WERI-Rb-1 (cell line): Measurements from ENCODE around the gene ZNF219.

Experiments
- DNase-seq: peaks from one replicate; pipeline ENCODE4 v3.0.0-alpha.2; 2020
- H3K27ac ChIP-seq: fragments of 250-450 bp; sonication (Bioruptor Pico); 2 replicates; pipeline ENCODE4 v1.5.1; 2020; ENCODE audit warnings: mild to moderate bottlenecking, moderate library complexity
- H3K27me3 ChIP-seq: fragments of 250-450 bp; sonication (Bioruptor Pico); 2 replicates; pipeline ENCODE4 v1.5.1; 2021; ENCODE audit warnings: mild to moderate bottlenecking, low read depth, moderate library complexity; ENCODE audit not compliant: insufficient read depth, severe bottlenecking
- H3K36me3 ChIP-seq: fragments of 250-450 bp; sonication (Bioruptor Pico); 2 replicates; pipeline ENCODE4 v1.5.1; 2020; ENCODE audit warnings: mild to moderate bottlenecking, moderate library complexity
- H3K4me3 ChIP-seq: 2 replicates; pipeline ENCODE4 v1.5.1; 2011; ENCODE audit warnings: low read depth, mild to moderate bottlenecking, control low read depth, low read length
- H3K9me3 ChIP-seq: fragments of 250-450 bp; sonication (Bioruptor Pico); 2 replicates; pipeline ENCODE4 v1.5.1; 2021; ENCODE audit warnings: mild to moderate bottlenecking, moderate library complexity; ENCODE audit not compliant: severe bottlenecking
- TF ChIP-seq, protein P1 (sequence below): IDR thresholded peaks from 2 replicates; pipeline ENCODE4 v1.5.1; 2011; ENCODE audit warnings: low read depth, mild to moderate bottlenecking, control low read depth, inconsistent platforms, low read length

ZNF219 gene

DNA sequence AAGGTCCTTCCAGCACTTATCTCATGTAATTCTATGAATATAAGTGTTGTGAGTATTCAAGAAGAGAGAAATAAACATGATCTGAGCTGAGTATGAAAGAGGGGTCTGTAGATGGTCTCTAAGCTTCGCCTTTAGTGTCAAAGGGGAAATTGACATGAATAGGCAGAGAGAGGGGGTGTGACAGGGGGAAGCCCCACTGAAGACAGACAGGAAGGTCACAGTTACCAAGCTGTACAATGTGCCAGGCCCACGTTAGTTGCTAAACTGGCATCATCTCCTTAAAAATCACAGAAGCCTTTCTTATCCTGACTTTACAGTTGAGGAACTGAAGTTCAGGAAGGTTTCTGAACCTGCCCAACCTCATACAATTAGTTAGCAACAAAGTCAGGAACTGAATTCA lies 20.8 kb downstream of the ZNF219 start:
- TF ChIP-seq, protein P1, sequence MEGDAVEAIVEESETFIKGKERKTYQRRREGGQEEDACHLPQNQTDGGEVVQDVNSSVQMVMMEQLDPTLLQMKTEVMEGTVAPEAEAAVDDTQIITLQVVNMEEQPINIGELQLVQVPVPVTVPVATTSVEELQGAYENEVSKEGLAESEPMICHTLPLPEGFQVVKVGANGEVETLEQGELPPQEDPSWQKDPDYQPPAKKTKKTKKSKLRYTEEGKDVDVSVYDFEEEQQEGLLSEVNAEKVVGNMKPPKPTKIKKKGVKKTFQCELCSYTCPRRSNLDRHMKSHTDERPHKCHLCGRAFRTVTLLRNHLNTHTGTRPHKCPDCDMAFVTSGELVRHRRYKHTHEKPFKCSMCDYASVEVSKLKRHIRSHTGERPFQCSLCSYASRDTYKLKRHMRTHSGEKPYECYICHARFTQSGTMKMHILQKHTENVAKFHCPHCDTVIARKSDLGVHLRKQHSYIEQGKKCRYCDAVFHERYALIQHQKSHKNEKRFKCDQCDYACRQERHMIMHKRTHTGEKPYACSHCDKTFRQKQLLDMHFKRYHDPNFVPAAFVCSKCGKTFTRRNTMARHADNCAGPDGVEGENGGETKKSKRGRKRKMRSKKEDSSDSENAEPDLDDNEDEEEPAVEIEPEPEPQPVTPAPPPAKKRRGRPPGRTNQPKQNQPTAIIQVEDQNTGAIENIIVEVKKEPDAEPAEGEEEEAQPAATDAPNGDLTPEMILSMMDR = no peak
- DNase-seq = no peak
- Histone ChIP-seq H3K9me3 (no peaks in the 10 kb centered on the region), H3K27me3 (no peaks in the 10 kb centered on the region), H3K4me3 (no peak overlapping the region), H3K27ac (no peak overlapping the region), H3K36me3 (peaks cover 44% of the 10 kb centered on the region)

DNA sequence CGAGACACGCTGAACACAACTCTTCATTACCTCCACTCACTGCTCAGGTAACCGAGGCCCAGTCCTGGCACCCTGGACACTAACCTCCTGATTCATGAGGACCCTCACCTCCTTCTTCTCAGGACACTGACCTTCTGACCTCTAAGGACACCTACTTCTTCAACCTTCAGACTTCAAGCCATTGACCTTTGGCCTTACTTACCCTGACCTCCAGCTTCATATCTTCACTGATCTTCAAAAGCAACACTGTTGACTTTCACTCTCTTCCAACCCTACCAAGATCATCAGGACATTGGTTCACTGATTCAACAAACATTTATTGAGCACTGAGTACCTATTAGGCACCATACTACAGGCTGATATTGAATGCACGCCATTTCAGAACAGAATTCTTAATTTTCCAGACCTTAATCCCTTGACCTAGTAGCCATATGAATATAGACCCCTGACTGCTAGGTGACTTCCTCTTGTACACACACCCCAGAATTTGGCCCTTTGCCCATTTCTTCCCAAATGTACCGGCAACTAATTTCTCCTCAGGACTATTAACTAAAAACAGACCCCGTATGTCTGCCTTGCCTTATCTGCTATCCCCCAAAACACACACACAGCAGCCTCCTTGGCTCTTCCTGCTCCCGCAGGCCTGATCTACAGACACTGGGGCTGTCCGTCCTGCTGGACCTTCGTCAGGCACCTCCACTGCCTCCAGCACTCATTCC lies 22.6 kb downstream of the ZNF219 start:
- H3K27ac ChIP-seq = no peak overlapping the region
- H3K36me3 ChIP-seq = peaks cover 37% of the 10 kb centered on the region
- no peaks in the 10 kb centered on the region for H3K9me3 ChIP-seq
- DNase-seq = no peak
- TF ChIP-seq, protein P1 = no peak
- no peak overlapping the region for H3K4me3 ChIP-seq
- H3K27me3 ChIP-seq = no peaks in the 10 kb centered on the region

DNA sequence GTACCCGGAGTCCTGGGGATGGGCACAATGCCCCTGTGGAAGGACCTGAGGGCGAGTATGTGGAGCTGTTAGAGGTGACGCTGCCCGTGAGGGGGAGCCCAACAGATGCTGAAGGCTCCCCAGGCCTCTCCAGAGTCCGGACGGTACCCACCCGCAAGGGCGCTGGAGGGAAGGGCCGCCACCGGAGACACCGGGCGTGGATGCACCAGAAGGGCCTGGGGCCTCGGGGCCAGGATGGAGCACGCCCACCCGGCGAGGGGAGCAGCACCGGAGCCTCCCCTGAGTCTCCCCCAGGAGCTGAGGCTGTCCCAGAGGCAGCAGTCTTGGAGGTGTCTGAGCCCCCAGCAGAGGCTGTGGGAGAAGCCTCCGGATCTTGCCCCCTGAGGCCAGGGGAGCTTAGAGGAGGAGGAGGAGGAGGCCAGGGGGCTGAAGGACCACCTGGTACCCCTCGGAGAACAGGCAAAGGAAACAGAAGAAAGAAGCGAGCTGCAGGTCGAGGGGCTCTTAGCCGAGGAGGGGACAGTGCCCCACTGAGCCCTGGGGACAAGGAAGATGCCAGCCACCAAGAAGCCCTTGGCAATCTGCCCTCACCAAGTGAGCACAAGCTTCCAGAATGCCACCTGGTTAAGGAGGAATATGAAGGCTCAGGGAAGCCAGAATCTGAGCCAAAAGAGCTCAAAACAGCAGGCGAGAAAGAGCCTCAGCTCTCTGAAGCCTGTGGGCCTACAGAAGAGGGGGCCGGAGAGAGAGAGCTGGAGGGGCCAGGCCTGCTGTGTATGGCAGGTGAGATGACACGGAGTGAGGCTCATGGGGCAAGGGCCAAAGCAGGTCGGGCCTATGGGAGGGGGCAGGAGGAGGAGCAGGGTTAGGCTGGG lies 23.8 kb downstream of the ZNF219 start:
- H3K4me3 ChIP-seq = no peak overlapping the region
- H3K9me3 ChIP-seq = no peaks in the 10 kb centered on the region
- TF ChIP-seq, protein P1 = no peak
- H3K27ac ChIP-seq = no peak overlapping the region
- DNase-seq = no peak
- H3K36me3 ChIP-seq = peaks cover 35% of the 10 kb centered on the region
- H3K27me3 ChIP-seq = no peaks in the 10 kb centered on the region

DNA sequence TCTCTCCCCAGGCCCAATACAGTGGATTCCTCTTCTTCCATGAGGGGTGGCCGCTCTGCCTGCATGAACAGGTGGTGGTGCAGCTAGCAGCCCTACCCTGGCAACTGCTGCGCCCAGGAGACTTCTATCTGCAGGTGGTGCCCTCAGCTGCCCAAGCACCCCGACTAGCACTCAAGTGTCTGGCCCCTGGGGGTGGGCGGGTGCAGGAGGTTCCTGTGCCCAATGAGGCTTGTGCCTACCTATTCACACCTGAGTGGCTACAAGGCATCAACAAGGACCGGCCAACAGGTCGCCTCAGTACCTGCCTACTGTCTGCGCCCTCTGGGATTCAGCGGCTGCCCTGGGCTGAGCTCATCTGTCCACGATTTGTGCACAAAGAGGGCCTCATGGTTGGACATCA lies 24.5 kb downstream of the ZNF219 start:
- Histone ChIP-seq H3K27me3 (no peaks in the 10 kb centered on the region), H3K4me3 (no peak overlapping the region), H3K9me3 (no peaks in the 10 kb centered on the region), H3K36me3 (peaks cover 32% of the 10 kb centered on the region), H3K27ac (no peak overlapping the region)
- TF ChIP-seq, protein P1 = no peak
- DNase-seq = no peak

DNA sequence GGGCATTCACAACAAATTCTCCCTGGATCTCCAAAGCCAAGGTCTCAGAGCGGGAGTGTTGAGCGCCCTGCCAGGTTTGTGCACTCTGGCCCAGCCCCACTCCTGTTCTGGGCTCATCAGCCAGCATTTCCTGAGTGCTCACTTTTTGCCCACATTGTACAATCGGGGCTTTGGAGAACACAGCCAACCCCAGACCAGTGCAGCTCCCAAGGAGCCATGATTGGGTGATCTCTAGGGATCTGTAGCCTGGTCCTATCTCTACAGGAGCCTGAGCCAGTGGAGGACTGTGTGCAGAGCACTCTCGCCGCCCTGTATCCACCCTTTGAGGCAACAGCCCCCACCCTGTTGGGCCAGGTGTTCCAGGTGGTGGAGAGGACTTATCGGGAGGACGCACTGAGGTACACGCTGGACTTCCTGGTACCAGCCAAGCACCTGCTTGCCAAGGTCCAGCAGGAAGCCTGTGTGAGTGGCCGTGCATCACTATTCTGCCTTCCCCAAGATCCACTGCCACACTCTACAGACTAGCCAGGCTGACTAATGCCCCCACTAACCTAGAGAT lies 25.6 kb downstream of the ZNF219 start:
- no peak overlapping the region for H3K4me3 ChIP-seq
- H3K27ac ChIP-seq = no peak overlapping the region
- no peaks in the 10 kb centered on the region for H3K27me3 ChIP-seq
- TF ChIP-seq, protein P1 = no peak
- peaks cover 25% of the 10 kb centered on the region for H3K36me3 ChIP-seq
- DNase-seq = no peak
- no peaks in the 10 kb centered on the region for H3K9me3 ChIP-seq
